ENCODE data around the gene CTDSPL. TPM values are rescaled to one million over a fixed set of nuclear protein-coding genes. Genes with fewer than 3 reads are reported as not detected.

The CTDSPL gene
- total RNA-seq, 1 donor from 2014 or later, result not detected

DNA sequence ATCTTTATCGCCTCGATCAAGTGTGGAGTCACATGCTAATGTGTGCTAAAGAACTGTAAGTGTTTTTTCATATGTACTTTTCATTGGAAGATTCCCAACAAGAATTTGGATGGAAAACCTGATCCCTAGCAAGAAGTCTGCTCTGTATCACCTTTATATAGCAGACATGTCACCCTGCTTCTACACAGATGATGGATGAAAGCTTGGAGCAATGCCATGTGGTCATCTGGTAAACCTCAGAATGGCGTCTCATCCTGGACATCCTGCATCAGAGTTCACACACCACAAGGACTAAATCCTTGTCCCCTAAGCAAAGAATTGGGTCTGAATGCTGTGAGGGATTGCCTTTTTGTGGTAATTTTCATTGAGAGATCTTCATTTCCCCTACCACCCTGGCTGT lies 42.1 kb upstream of the CTDSPL start:
- peaks cover 5% of the 10 kb centered on the region for H3K27me3 Mint-ChIP-seq
- intact Hi-C loops (cut with micrococcal nuclease), result no loop called here
- ATAC-seq (ENCODE audit: low read depth) (no peak), DNase-seq (no peak)
- no peak overlapping the region for H3K27ac Mint-ChIP-seq
- ChIA-PET POLR2A (no interaction called here), CTCF (interaction anchor here (0.6 kb wide), 1 partner anchor 459 kb away, joined by 4 read pairs; no protein-coding TSS in a partner anchor)
- no peaks in the 10 kb centered on the region for H3K36me3 Mint-ChIP-seq (ENCODE audit: low read depth)
- no peaks in the 10 kb centered on the region for H3K4me1 Mint-ChIP-seq
- TF ChIP-seq, protein P1, sequence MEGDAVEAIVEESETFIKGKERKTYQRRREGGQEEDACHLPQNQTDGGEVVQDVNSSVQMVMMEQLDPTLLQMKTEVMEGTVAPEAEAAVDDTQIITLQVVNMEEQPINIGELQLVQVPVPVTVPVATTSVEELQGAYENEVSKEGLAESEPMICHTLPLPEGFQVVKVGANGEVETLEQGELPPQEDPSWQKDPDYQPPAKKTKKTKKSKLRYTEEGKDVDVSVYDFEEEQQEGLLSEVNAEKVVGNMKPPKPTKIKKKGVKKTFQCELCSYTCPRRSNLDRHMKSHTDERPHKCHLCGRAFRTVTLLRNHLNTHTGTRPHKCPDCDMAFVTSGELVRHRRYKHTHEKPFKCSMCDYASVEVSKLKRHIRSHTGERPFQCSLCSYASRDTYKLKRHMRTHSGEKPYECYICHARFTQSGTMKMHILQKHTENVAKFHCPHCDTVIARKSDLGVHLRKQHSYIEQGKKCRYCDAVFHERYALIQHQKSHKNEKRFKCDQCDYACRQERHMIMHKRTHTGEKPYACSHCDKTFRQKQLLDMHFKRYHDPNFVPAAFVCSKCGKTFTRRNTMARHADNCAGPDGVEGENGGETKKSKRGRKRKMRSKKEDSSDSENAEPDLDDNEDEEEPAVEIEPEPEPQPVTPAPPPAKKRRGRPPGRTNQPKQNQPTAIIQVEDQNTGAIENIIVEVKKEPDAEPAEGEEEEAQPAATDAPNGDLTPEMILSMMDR (IDR thresholded peaks at IDR 0.05), result no peak
- no peaks in the 10 kb centered on the region for H3K9me3 Mint-ChIP-seq
- no peak overlapping the region for H3K4me3 Mint-ChIP-seq

DNA sequence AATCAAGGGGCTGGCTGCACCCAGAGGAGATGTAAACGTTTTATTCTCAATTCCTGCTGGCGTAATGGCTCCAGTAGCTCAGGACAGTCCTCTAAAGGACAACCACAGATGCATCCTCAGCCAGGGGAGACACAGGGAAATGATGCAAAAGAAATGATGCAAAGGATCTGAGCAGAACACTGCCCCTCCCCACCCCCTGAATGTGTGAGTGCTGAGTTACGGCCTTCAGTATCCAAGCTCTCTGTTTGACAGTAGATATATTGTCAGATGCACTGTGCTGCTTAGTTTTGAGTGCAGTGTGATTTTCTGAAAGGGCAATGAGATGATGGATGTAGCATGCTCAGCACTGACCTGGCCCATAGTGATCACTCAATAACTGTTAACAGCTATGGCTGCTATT lies 41.4 kb upstream of the CTDSPL start:
- DNase-seq, result no peak
- CTCF ChIA-PET, result no interaction called here
- TF ChIP-seq, protein P1 (IDR thresholded peaks at IDR 0.05), result no peak
- POLR2A ChIA-PET, result no interaction called here
- Mint-ChIP-seq H3K4me1 (no peaks in the 10 kb centered on the region), H3K9me3 (no peaks in the 10 kb centered on the region), H3K4me3 (no peak overlapping the region), H3K27me3 (peaks cover 5% of the 10 kb centered on the region), H3K36me3 (ENCODE audit: low read depth) (no peaks in the 10 kb centered on the region), H3K27ac (no peak overlapping the region)
- intact Hi-C loops (cut with micrococcal nuclease), result no loop called here
- ATAC-seq (ENCODE audit: low read depth), result no peak

DNA sequence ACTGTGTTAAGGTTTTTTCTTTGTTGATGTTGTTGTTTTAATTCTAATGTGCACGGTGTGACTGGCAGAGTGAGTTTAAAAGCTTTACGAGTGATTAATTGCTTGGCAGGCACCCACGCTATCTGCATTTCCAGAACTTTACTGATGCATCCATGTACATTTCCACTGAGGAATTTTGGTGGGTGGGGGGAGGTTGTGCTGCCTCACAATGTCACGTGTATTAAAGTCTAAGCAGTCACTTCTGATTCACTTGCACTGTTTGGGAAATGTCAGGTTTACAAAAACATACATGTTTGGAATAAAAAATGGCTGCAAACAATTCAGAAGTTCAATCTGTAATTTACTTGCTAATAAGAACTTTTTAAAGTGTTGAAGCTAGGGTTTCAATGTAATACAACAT lies 38.5 kb upstream of the CTDSPL start:
- Mint-ChIP-seq H3K27me3 (no peaks in the 10 kb centered on the region), H3K36me3 (ENCODE audit: low read depth) (no peaks in the 10 kb centered on the region), H3K4me1 (no peaks in the 10 kb centered on the region), H3K4me3 (no peak overlapping the region), H3K9me3 (no peaks in the 10 kb centered on the region), H3K27ac (no peak overlapping the region)
- TF ChIP-seq, protein P1 (IDR thresholded peaks at IDR 0.05), result no peak
- DNase-seq (no peak), ATAC-seq (ENCODE audit: low read depth) (no peak)
- intact Hi-C loops (cut with micrococcal nuclease), result no loop called here
- CTCF ChIA-PET, result no interaction called here
- POLR2A ChIA-PET, result no interaction called here

DNA sequence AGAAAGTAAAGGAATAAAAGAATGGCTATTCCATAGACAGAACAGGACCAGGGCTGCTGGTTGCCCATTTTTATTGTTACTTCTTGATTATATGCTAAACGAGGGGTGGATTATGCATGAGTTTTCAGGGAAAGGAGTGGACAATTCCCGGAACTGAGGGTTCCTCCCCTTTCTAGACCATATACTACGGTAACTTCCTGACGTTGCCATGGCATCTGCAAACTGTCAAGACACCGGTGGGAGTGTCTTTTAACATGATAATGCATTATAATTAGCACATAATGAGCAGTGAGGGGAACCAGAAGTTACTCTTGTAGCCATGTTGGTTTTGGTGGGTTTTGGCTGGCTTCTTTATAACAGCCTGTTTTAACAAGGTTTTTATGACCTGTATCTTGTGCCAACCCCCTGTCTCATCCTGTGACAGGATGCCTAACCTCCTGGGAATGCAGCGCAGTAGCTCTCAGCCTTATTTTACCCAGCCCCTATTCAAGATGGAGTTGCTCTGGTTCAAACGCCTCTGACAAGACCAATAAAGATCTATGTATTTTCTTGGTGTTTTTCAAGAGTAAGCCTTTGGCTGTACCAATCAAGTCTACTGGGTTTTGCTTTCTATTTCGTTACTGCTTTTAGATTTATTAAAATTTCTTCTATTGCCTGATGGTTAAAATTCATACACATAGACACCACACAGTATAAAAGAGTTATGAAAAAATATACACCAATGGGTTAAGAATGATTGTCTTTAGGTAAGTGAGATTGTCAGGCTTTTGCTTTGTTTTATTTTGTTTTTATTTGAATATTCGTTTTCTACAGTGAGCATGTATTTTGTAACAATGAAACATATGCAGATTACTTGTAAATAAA lies 37.4 kb upstream of the CTDSPL start:
- Mint-ChIP-seq H3K9me3 (no peaks in the 10 kb centered on the region), H3K27ac (no peak overlapping the region)
- ATAC-seq (ENCODE audit: low read depth), result no peak

DNA sequence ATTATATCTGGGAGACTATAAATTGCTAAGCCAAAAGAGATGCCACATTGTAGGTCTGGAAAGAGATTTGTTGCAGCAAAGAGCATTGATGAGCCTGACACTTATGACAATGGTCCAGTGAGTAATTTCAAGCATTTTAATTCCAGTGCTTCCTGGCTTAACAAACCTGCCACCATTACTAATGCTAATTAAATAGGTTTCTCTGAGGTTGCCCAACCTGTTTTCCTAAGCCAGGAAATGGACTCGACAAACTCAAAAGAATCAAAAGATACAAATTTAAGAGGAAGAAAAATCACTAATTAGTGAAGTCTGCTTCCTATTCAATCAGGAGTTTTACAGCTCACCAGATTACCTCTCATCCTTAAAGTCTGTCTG lies 36.7 kb upstream of the CTDSPL start:
- Mint-ChIP-seq H3K27me3 (no peaks in the 10 kb centered on the region), H3K36me3 (ENCODE audit: low read depth) (no peaks in the 10 kb centered on the region), H3K9me3 (no peaks in the 10 kb centered on the region), H3K4me1 (no peaks in the 10 kb centered on the region), H3K4me3 (no peak overlapping the region), H3K27ac (no peak overlapping the region)
- intact Hi-C loops (cut with micrococcal nuclease), result no loop called here
- TF ChIP-seq, protein P1 (IDR thresholded peaks at IDR 0.05), result no peak
- CTCF ChIA-PET, result no interaction called here
- DNase-seq (no peak), ATAC-seq (ENCODE audit: low read depth) (no peak)
- POLR2A ChIA-PET, result no interaction called here

More for the DNA sequence above, 37.4 kb upstream of the CTDSPL start:
- Mint-ChIP-seq H3K27me3 (no peaks in the 10 kb centered on the region), H3K4me3 (no peak overlapping the region), H3K36me3 (ENCODE audit: low read depth) (no peaks in the 10 kb centered on the region), H3K4me1 (no peaks in the 10 kb centered on the region)
- POLR2A ChIA-PET, result no interaction called here
- intact Hi-C loops (cut with micrococcal nuclease), result no loop called here
- TF ChIP-seq, protein P1 (IDR thresholded peaks at IDR 0.05), result no peak
- CTCF ChIA-PET, result no interaction called here
- DNase-seq, result no peak
